ENCODE measurements around the gene ZC3H7B.

DNA sequence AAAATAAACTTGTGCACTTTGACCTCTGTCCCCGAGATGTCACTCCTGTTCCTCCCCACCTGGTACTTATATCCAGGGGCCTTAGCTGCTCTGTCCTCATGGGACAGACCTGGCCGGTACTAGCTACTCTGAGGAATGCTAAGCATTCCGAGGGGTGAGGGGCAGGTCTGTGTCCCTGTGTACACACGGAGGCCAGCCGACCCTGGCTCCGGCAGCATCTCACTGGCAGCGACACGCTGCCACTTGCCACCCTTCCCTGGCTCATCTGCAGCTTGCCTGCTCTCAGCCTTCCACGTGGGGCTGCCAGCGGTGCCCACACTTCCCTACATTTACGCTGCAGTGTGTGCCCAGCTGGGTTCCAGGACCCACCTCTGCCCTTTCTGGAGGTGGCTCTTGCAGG lies 58.8 kb downstream of the ZC3H7B start:
- TF ChIP-seq POLR2A (IDR thresholded peaks at IDR 0.05; ENCODE audit: low read depth, low read length): no peak
- no peak for TF ChIP-seq TAF1 (IDR thresholded peaks at IDR 0.05; ENCODE audit: low read depth, low read length)
- no peak for TF ChIP-seq SPI1 (IDR thresholded peaks at IDR 0.05; ENCODE audit: low read depth, low read length)
- no peak for TF ChIP-seq POLR2AphosphoS5 (IDR thresholded peaks at IDR 0.05; ENCODE audit: low read depth, low read length)
